Heart left ventricle (tissue), 13 donors: ENCODE data around the gene FARP1.

Experiments
- POLR2A ChIP-seq, 2 donors: fragments of 450-650 bp; IDR thresholded peaks; one replicate each; pipeline ENCODE4 v1.6.1; 2017; ENCODE audit warnings: antibody characterized with exemption in 2 of 2, mild to moderate bottlenecking in 2 of 2, moderate library complexity in 2 of 2
- TF ChIP-seq, protein P1 (sequence below), 12 donors: fragments of 200-600 bp; sonication (generic) in 4 of 12; IDR thresholded peaks; one replicate each; pipeline versions ENCODE4 v1.5.0 to v1.8.0; 2018 to 2022; ENCODE audit warnings: antibody characterized with exemption in 12 of 12, mild to moderate bottlenecking in 5 of 12
- donor health status: ischemic (EF 13 %, LVEDD 7.1; RV severe dilation, severe dysfunction).
- donor health status: DM: no; HTN: yes; CAD: no.
- donor health status: DM: no; HTN: no; CAD: no.
- donor health status: ischemic (EF 25% LVEDD 6.9; RV normal size, moderate dysfunction).
- donor health status: ischemic (EF 25% LVEDD 5.7; RV mildly dilated, moderate dysfunction).
- donor health status: ischemic (EF 35%, LVEDD 5.7; RV mildly dilated, moderate dysfunction).
- donor health status: nonischemic (EF 11% LVEDD 7.7; RV severe dilation, severe dysfunction).
- donor health status: DM: yes; HTN: yes; CAD: no.
- donor health status: PGD.
- donor health status: ischemic (EF 29% LVEDD 5.4; RV normal size, mild dysfunction).
- donor health status: nonischemic (EF 23%, LVEDD 6.1; RV moderate dilation, normal function).

DNA sequence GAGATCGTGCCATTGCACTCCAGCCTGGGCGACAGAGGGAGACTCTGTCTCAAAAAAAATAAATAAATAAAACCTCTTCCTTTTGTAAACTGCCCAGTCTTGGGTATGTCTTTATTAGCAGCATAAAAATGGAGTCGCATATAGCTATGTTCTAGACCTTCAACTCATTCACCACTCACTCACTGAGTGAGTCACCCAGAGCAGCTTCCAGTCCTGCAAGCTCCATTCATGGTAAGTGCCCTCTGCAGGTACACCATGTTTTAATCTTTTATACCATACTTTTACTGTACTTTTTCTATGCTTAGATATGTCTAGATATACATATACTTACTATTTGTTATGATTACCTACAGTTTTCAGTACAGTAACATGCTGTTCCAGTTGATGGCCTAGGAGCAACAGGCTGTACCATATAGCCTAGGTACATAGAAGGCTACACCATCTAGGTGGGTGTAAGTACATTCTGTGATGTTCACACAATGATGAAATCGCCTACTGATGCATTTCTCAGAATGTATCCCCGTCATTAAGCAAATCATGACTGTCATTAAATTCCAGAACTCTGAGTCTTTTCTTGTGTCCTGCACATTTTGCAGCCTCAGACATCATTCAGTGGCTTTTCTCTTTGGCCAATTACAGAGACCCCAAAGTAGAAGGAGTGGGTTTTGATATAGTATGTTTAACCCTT lies 13.7 kb upstream of the FARP1 start:
- TF ChIP-seq, protein P1, sequence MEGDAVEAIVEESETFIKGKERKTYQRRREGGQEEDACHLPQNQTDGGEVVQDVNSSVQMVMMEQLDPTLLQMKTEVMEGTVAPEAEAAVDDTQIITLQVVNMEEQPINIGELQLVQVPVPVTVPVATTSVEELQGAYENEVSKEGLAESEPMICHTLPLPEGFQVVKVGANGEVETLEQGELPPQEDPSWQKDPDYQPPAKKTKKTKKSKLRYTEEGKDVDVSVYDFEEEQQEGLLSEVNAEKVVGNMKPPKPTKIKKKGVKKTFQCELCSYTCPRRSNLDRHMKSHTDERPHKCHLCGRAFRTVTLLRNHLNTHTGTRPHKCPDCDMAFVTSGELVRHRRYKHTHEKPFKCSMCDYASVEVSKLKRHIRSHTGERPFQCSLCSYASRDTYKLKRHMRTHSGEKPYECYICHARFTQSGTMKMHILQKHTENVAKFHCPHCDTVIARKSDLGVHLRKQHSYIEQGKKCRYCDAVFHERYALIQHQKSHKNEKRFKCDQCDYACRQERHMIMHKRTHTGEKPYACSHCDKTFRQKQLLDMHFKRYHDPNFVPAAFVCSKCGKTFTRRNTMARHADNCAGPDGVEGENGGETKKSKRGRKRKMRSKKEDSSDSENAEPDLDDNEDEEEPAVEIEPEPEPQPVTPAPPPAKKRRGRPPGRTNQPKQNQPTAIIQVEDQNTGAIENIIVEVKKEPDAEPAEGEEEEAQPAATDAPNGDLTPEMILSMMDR (IDR thresholded peaks at IDR 0.05) = no peak
- TF ChIP-seq POLR2A (IDR thresholded peaks at IDR 0.05) = no peak
